ENCODE measurements around the gene HSPBP1.

HSPBP1 gene

GRCh38 chr19:55320844-55321419, 41.0 kb upstream of the HSPBP1 start:
- TF ChIP-seq CTCF (IDR thresholded peaks at IDR 0.05; ENCODE audit: low read depth, low read length) = no peak
- no peak for DNase-seq (ENCODE audit: extremely low read depth, low read depth)

DNA sequence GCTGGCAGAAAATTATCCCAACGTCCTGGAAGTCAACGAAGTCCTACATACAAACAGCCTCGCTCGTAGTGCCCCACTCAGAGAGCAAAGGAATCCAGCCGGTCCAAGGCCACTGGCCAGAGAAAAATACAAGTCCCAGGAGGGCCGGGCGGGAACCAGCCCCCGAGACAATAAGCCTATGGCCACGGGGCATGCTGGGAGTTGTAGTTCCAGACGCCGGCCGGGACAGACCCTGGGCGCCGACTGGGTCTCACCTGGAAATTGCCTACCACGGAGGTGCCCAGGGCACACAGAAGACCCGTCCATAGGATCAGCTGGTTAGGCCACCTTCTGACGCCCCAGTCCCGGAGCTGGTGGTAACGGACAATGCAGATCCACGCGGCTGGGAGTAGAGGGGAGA, 39.9 kb upstream of the HSPBP1 start:
- no peak for TF ChIP-seq CTCF (IDR thresholded peaks at IDR 0.05; ENCODE audit: low read depth, low read length)
- no peak for DNase-seq (ENCODE audit: extremely low read depth, low read depth)

GRCh38 chr19:55316646-55317045, 36.7 kb upstream of the HSPBP1 start:
- DNase-seq (ENCODE audit: extremely low read depth, low read depth) = no peak
- no peak for TF ChIP-seq CTCF (IDR thresholded peaks at IDR 0.05; ENCODE audit: low read depth, low read length)

GRCh38 chr19:55315956-55316525, 36.1 kb upstream of the HSPBP1 start:
- no peak for DNase-seq (ENCODE audit: extremely low read depth, low read depth)
- no peak for TF ChIP-seq CTCF (IDR thresholded peaks at IDR 0.05; ENCODE audit: low read depth, low read length)

DNA sequence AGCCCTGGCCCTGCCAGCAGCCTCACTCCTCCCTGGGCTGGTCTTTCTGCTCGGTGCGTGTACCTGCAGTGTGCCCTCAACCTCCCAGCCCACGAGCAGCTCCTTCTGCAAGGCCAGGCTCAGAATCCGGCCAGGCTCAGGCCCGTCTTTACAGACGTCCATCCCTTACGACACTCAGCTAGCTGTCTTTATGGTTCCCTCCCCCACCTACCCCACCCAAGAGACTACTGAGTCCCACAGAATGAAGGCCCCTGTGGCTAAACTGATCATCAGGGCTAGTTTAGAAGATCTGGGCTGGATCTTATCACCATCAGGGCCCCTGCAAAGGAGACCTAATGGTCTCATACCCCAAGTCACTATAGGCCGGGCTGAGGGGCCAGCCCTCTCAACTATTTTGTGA, 34.5 kb upstream of the HSPBP1 start:
- no peak for DNase-seq (ENCODE audit: extremely low read depth, low read depth)
- TF ChIP-seq CTCF (IDR thresholded peaks at IDR 0.05; ENCODE audit: low read depth, low read length) = no peak

DNA sequence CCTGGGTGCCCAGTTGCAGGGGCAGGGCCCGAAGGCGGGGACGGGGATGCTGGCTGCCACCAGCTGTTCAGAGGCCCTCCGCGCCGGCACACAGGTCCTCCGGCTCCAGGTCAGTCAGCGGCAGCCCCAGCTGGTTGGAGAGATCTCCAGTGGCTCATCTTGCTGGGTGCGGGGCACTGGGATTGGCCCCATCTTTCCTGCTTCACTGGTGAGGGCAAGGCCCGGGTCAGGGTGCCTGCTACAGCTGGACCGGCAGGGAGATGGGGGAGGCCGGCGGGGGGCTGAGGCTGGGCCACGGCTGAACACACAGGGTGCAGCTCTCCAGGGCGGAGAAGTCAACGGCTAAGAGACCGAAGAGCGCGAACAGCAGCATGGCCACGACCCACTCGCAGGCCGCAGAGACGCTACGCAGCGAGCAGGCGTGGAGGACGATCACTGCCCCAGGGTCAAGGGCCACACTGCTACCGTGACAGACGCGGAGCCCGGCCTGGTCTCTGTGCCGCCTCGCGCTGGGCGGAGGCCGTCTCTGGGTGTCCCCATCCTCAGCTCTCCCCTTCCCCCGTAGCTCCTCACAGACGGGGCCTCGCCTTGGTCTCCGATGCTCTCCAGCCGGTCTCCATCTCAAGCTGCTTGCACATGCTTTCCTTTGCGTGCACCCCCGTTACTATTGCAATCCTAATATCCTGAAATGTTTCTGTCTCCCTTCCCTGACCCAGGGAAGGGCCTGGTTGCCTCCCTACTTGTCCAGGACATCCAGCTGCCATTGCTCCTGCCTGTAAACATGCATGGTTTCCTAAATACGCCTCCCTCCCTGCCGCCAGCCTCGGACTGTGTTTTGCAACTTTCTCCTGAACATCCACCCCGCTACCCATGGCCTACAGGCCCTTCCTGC, 33.0 kb upstream of the HSPBP1 start:
- no peak for DNase-seq (ENCODE audit: extremely low read depth, low read depth)
- TF ChIP-seq CTCF (IDR thresholded peaks at IDR 0.05; ENCODE audit: low read depth, low read length) = no peak

DNA sequence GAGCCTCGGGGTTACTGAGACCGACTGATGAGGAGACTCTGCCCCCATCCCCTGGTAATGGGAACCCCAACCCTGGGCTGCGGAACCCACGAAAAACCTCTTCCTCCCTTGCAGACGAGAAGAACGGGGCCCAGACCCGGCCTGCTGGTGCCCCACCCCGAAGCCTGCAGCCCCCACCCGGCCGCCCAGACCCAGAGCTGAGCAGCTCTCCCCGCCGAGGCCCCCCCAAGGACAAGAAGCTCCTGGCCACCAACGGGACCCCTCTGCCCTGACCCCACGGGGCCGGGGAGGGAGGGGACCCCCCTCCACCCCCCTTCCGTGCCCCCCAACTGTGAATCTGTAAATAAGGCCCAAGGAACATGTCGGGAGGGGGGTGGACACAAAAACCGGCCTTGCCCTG, 31.9 kb upstream of the HSPBP1 start:
- DNase-seq (ENCODE audit: extremely low read depth, low read depth) = no peak
- no peak for TF ChIP-seq CTCF (IDR thresholded peaks at IDR 0.05; ENCODE audit: low read depth, low read length)

Measured in AG09319 (cell line).